Vagina (tissue), 2 donors: ENCODE results near the gene REXO5. TPM values are rescaled to one million over a fixed set of nuclear protein-coding genes. Genes with fewer than 3 reads are reported as not detected.

Source experiments
- DNase-seq, 2 donors: peaks; one replicate each; pipeline ENCODE4 v3.0.0-alpha.2; 2017; ENCODE audit errors: extremely low spot score in 2 of 2
- H3K27ac ChIP-seq: fragments of 200-600 bp; sonication (generic); one replicate; pipeline ENCODE4 v1.5.1; 2019
- H3K27me3 ChIP-seq: fragments of 200-600 bp; sonication (generic); one replicate; pipeline ENCODE4 v1.5.1; 2019
- H3K36me3 ChIP-seq, 2 donors: fragments of 200-600 bp; sonication (generic); one replicate each; pipeline ENCODE4 v1.5.1; 2017 to 2019
- H3K4me1 ChIP-seq: fragments of 200-600 bp; sonication (generic); one replicate; pipeline ENCODE4 v1.5.1; 2019
- H3K4me3 ChIP-seq, 2 donors: fragments of 200-600 bp; sonication (generic); 1 replicate in 1 of 2; 2 replicates in 1 of 2; pipeline ENCODE4 v1.5.1; 2016 to 2019
- H3K9me3 ChIP-seq: fragments of 200-600 bp; sonication (generic); one replicate; pipeline ENCODE4 v1.5.1; 2019
- CTCF ChIP-seq, 3 experiments: fragments of 450-650 bp in 2 of 3; fragments of 200-600 bp in 1 of 3; sonication (generic) in 1 of 3; IDR thresholded peaks; one replicate each; pipeline ENCODE4 v1.5.1; 2017 to 2019; ENCODE audit warnings: antibody characterized with exemption in 3 of 3, mild to moderate bottlenecking in 2 of 3, moderate library complexity in 2 of 3
- POLR2A ChIP-seq, 2 donors: fragments of 450-650 bp; IDR thresholded peaks; one replicate each; pipeline ENCODE4 v1.6.1; 2017; ENCODE audit warnings: antibody characterized with exemption in 2 of 2, mild to moderate bottlenecking in 2 of 2, moderate library complexity in 2 of 2
- POLR2AphosphoS5 ChIP-seq, 2 donors: sonication (generic); formaldehyde crosslinking; IDR thresholded peaks; one replicate each; pipeline ENCODE4 v1.9.0; 2017; ENCODE audit warnings: antibody characterized with exemption in 2 of 2, mild to moderate bottlenecking in 2 of 2, low read depth in 1 of 2; ENCODE audit not compliant: insufficient read depth in 1 of 2
- intact Hi-C: fragments of 100-400 bp; cut with DNase I; formaldehyde crosslinking; loops from one replicate; pipeline ENCODE4 v1.15.1; 2023
- total RNA-seq: library from RNA; depleted of rRNA; stranded (reverse); fragments of >200 nt; gene quantifications from one replicate; pipeline ENCODE4 v1.2.3, GENCODE V29; 2016

REXO5 gene
- total RNA-seq, 1 donor from 2014 or later: 3.7 TPM

DNA sequence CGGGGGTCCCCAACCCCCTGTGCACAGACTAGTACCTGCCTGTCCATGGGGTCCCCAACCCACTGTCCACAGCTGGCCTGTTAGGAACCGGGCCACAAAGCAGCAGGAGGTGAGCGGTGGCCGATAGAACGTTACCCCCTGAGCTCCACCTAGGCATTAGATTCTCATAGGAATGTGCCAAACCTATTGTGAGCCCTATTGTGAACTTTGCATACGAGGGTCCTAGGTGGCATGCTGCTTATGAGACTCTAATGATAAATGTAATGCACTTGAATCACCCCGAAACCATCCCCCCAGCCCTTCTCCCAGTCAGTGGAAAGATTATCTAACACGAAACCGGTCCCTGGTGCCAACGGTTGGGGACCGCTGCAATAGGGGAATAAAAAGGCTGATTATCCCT lies 1.5 kb downstream of the REXO5 start:
- TF ChIP-seq CTCF (IDR thresholded peaks at IDR 0.05) (no peak), POLR2AphosphoS5 (IDR thresholded peaks at IDR 0.05; ENCODE audit: insufficient read depth in 1 of 2, low read depth in 1 of 2) (no peak), POLR2A (IDR thresholded peaks at IDR 0.05) (no peak)
- DNase-seq: no peak
- Histone ChIP-seq H3K4me3 (no peak overlapping the region), H3K9me3 (no peaks in the 10 kb centered on the region), H3K36me3 (no peaks in the 10 kb centered on the region), H3K27ac (no peak overlapping the region), H3K4me1 (peaks cover 11% of the 10 kb centered on the region), H3K27me3 (no peaks in the 10 kb centered on the region)
- intact Hi-C loops: no loop called here

DNA sequence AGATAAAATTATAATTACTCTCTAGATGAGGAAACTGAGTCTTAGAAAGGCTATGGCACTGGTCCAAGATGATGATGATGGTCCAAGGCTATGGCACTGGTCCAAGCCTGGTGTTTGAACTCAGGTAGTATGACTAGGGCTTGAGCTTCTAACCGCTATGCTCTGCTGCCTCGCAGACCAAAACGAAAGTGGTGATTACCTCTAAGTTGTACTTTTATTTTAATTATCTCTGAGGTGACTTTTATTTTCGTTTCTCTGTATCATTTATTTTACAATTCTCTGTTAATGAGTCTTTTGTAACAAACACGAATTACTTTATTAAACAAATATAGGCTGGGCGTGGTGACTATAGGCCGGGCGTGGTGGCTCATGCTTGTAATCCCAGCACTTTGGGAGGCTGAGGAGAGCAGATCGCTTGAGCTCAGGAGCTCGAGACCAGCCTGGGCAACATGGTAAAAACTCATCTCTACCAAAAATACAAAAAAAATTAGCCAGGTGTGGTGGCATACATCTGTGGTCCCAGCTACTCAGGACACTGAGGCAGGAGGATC lies 5.6 kb downstream of the REXO5 start:
- no peak overlapping the region for H3K4me3 ChIP-seq
- H3K27me3 ChIP-seq: no peaks in the 10 kb centered on the region
- no peaks in the 10 kb centered on the region for H3K36me3 ChIP-seq
- intact Hi-C loops: no loop called here
- no peak for DNase-seq
- TF ChIP-seq POLR2AphosphoS5 (IDR thresholded peaks at IDR 0.05; ENCODE audit: insufficient read depth in 1 of 2, low read depth in 1 of 2) (no peak), POLR2A (IDR thresholded peaks at IDR 0.05) (no peak), CTCF (IDR thresholded peaks at IDR 0.05) (no peak)
- no peaks in the 10 kb centered on the region for H3K9me3 ChIP-seq
- peaks cover 9% of the 10 kb centered on the region for H3K4me1 ChIP-seq
- H3K27ac ChIP-seq: no peak overlapping the region

- H3K9me3 ChIP-seq: no peaks in the 10 kb centered on the region
- H3K4me3 ChIP-seq: no peak overlapping the region
- no peaks in the 10 kb centered on the region for H3K36me3 ChIP-seq
- peaks cover 4% of the 10 kb centered on the region for H3K4me1 ChIP-seq
- intact Hi-C loops: no loop called here
- no peaks in the 10 kb centered on the region for H3K27me3 ChIP-seq
- DNase-seq: no peak
- TF ChIP-seq CTCF (IDR thresholded peaks at IDR 0.05): no peak
- TF ChIP-seq POLR2A (IDR thresholded peaks at IDR 0.05): no peak
- no peak for TF ChIP-seq POLR2AphosphoS5 (IDR thresholded peaks at IDR 0.05; ENCODE audit: insufficient read depth in 1 of 2, low read depth in 1 of 2)
- H3K27ac ChIP-seq: no peak overlapping the region
These were observed 6.2 kb downstream of the REXO5 start for GRCh38 chr16:20812510-20812909.

- H3K4me3 ChIP-seq: no peak overlapping the region
- intact Hi-C loops: no loop called here
- TF ChIP-seq CTCF (IDR thresholded peaks at IDR 0.05) (no peak), POLR2AphosphoS5 (IDR thresholded peaks at IDR 0.05; ENCODE audit: insufficient read depth in 1 of 2, low read depth in 1 of 2) (no peak), POLR2A (IDR thresholded peaks at IDR 0.05) (no peak)
These were observed 8.5 kb downstream of the REXO5 start for GRCh38 chr16:20814784-20815183.

GRCh38 chr16:20818929-20819585 lies 12.7 kb downstream of the REXO5 start:
- intact Hi-C loops: no loop called here
- no peaks in the 10 kb centered on the region for H3K9me3 ChIP-seq
- no peak overlapping the region for H3K4me3 ChIP-seq
- DNase-seq: no peak
- H3K4me1 ChIP-seq: no peaks in the 10 kb centered on the region
- peaks cover 0 to 4% of the 10 kb centered on the region in 2 donors for H3K36me3 ChIP-seq
- no peak overlapping the region for H3K27ac ChIP-seq
- TF ChIP-seq POLR2AphosphoS5 (IDR thresholded peaks at IDR 0.05; ENCODE audit: insufficient read depth in 1 of 2, low read depth in 1 of 2) (no peak), POLR2A (IDR thresholded peaks at IDR 0.05) (no peak), CTCF (IDR thresholded peaks at IDR 0.05) (no peak)
- no peaks in the 10 kb centered on the region for H3K27me3 ChIP-seq

More at GRCh38 chr16:20814784-20815183, 8.5 kb downstream of the REXO5 start:
- DNase-seq: no peak
- Histone ChIP-seq H3K27ac (no peak overlapping the region), H3K4me1 (no peaks in the 10 kb centered on the region), H3K9me3 (no peaks in the 10 kb centered on the region), H3K27me3 (no peaks in the 10 kb centered on the region), H3K36me3 (no peaks in the 10 kb centered on the region)
